NCI-H1048 (cell line): ENCODE data around the gene UNC80.

ENCODE experiments used
- DNase-seq: peaks from one replicate; lab custom pipeline; 2025; lab: John Stamatoyannopoulos, UW

UNC80 gene

DNA sequence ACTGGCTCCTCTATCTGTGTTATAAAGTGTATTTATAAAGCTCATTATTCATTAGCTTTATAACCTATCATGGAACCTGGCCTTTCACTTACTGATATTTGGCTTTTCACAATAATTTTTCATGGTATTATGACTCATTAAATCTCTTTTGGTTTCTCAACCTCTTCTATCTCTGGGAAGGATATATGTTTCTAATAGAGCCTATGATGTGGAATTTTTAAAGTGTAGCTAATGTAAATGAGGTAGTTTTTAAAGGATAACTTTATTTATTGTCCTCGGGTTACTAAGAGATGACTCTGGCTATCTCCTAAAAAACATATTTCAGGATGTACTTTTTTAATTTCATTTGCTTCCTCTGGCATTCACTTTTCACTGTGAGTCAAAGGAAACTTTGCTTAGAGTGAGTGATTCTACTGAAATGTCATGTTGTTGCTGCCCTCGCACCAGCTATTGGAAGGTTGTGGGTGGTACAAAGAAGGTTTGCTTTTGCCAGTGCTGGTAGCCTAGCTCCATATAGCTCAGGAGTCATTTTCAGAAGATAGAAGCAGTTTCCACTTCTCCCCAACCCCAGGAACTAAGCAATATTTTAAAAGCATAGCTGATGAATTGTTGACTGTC lies 145.6 kb downstream of the UNC80 start:
- DNase-seq: no peak

DNA sequence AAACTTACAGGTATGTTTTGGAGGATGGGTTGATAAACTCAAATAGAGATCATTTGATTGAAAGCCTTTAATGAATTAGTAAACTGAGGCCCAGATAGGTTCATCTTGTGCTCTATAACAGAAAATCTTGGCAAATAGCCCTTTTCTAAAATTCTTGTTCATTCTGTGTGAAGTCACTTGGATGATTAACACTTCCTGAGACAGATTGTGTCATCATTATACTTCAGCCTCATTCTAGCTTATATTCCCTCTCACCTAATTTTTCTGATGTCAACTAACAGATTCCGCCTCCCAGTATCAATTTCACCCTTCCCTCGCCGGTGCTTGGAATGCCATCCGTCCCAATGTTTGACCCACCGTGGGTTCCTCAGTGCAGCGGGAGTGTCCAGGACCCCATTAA lies 146.6 kb downstream of the UNC80 start:
- DNase-seq: no peak

DNA sequence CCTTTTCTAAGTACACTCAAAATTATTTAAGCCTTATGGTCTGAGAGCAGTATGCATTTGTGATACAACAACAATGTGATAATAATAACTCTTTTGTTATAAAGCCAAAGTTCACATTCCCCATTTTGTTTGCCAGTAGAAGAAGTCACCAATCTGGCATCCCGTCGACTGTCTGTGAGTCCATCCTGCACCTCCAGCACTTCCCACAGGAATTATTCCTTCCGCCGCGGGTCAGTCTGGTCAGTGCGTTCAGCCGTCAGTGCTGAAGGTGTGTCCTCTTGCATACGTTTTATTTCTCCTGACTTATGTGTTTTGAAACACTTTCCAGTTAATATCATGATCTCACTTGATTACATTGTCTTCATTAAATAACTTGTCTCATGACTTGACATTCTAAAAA lies 150.5 kb downstream of the UNC80 start:
- no peak for DNase-seq

DNA sequence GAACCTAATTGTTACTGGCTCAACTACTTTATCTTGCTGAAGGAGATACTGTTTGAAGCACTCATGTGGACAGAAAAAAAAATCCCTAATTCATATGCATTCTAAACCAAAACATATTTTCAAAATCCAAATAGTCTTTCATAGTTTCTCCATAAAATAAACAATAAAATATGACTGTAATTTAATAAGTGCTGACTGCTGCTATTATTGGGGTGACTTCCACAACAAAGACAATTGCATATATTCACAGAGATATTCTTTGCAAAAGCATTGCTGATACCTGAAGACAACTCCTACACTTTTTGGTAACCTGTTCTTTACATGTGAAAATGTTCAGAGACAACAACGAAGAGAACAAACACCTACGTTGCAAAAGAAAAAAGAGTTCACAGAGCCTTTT lies 157.7 kb downstream of the UNC80 start:
- no peak for DNase-seq

DNA sequence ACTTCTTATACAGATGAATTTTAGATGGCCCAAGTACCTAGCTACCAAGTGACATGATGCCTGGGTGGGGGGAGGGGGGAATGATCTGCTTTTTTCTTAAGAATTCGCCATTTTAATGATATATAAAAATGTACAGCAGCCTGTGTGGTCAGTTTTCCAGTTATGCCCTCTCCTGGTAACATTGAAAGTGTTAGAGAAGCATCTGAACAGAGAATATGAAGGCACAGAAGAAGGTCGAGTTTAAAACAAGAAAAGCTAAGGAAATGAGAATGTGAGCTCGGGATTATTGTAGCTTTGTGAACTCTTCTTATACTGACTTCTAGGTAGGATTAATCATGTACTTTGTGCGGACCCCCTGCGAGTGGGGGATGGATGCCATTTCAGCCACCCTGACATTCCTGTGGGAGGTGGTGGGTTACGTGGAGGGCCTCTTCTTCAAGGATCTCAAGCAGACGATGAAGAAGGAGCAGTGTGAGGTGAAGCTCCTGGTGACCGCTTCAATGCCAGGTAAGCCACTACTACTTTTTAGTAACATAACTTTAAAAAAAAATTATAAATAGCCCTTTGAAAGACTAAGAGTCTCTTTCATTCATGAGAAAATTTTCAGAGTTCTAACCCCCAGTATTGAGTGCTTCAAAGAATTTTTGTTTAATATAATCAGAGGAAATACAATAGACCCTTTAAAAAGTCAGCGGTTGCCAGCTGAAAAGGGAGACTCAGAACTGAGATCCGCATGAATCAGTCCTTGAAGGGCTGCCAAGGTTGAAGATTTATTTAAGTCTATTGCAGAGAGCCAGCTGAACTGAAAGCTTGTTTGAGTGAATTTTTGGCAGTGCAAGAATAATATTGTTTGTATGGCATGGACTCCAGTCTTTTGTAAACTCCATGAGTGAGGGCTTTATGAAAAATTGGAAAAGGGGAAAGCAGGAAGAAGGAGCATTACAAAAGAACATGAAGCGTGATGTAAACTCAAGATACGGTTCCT lies 162.2 kb downstream of the UNC80 start:
- DNase-seq: no peak

DNA sequence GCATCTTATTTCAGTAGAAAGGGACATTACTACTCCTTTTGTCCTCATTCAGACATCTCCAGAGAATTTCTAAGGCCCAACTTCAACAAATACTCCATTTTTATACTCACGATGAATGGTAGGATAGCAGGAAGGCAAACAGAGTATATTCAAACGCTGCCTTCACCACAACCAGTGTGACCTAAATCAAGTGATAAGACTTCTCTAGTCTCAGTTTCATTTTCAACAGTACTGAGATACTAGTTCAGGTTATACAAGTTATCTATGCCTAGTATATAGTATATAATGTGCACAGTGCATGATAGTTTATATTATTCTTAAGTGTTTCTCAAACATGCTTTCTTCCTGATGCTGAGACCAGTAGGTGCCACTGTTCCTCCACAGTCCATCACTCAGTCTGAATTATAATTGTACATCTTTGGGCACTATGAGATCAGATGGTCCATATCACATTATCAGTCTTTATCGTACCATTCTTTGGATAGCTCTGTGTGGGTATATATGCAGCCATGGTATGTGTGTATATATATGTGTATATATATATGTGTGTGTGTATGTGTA lies 164.6 kb downstream of the UNC80 start:
- no peak for DNase-seq

DNA sequence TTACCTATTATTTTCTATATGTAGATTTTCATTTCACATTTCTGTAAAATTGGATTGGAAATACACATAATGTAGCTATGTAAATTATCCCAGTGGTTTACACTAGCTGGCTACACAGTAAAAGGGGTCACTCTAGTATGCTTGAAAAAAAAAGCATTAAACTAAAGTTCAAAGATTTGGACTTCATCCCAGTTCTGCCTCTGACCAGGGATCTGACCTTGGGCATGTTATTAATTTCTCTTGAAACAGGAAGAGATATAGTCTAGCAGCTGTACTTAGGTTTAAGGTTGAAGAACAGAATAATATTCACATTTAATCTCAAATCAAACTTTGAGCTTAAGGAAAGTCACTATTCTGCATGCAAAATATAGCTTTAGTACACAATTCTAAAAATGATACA lies 166.3 kb downstream of the UNC80 start:
- no peak for DNase-seq

DNA sequence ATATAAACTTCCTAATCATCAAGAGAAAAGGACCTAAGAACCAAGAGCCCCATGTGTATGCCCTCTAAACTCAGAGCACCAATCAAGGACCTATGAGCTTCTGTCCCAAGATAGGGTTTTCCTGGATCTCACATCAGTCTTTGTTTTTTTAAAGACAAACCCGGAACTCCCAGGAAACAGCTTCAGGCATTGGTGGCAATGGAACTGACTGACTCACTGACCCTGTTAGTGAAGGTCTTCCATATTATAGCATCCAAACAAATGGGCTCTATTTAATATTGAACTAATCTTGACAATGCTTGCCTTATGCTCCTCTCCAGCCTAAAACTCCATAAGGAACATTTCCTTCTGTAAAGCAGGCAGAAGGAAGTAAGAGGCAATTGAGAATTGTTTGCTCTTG lies 167.3 kb downstream of the UNC80 start:
- DNase-seq: no peak

DNA sequence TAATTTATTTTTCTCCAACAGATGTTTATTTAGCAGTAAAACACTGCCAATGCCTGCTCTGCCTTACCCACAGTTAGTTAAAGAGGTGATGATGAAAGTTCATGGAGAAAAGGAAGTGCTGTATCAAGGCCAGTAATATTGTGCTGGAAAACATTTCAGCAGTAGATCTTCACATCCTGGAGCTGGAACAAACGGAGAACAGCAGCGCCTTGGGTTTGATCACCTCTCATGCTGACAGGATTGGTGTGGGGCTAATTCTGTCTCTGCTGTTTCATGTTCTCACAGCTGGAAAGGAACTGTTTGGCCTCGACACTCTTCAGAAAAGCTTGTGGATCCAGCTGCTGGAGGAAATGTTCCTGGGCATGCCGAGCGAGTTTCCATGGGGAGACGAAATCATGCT lies 169.3 kb downstream of the UNC80 start:
- no peak for DNase-seq

DNA sequence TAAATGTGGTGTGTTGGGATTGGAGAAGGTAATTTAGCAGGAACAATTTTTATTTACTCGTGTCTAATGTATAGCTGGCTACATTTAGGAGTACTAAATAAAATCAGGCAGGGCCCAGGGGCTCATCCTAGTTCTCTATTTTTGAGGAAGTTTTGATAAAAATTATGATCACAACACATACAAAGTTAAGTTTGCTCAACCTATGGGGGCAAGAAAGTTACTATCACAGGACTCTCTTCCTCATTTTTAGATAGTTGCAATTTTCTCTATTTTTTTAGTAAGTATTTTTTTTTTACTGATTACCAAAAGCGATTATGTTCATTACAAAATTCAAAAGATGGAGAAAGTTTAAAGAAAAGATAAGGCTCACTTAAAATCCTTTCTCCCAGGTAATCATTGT lies 170.8 kb downstream of the UNC80 start:
- no peak for DNase-seq

DNA sequence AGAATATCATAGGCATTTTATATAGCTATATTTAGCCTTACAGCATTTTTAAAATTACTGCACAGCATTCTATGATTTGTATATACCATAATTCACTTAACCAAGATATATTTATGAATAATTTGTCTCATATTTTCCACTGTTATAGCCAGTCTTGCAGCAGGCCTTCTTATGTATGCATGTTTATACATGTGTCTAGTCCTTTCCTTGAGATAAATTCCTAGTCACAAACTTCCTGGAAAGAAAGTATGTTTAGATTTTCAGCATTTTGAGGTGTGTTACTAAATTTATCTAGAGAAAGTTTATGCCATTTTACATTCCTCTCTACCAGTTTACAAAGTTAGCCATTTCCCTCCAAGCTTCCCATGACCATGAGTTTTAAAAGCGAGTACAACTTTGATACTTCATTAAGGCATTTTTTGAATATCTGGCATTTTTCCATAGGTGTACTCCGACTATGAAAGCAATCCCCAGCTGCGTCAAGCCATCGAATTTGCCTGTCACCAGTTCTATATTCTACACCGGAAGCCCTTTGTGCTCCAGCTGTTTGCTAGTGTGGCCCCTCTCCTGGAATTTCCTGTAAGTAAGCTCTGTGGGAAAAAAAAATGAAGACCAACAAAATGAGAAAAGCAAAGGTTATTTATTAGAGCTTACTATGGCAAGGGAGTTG lies 171.4 kb downstream of the UNC80 start:
- no peak for DNase-seq

DNA sequence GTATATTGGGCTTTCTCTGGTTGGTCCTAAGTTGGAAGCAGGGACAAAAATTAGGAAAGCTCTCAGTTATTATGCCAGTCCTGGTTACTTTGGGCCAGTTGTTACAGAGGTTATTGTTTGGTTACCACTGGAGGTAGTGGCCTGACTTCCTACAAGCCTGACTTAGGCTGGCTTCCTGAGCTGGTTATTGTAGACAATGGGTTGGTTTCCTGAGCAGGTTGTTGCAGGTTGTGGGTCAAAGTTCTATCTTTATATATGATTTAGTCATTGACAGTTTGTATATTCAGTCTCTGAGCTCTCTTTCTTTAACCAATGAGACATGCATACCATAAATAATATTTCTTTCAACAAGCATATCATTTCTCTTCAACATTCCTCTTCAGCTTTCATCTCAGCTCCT lies 172.1 kb downstream of the UNC80 start:
- no peak for DNase-seq

DNA sequence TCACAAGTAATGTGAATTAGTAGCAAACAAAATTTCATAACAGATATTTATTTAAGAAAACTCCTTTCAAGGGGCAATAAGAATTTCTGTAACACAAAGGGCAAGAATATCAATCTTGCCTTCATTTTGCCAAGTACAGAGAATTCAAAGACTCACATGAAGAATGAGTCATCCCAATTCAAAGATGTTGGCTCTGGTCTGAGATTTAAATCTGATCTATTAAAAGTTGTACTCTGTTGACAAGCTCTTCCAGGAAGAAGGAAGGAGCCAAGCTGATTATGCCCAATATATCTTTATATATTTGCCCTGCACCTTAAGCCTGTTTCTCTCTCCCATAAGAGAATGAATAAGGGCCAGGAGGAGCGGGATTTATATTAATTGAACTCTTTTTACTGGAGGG lies 174.9 kb downstream of the UNC80 start:
- DNase-seq: no peak

DNA sequence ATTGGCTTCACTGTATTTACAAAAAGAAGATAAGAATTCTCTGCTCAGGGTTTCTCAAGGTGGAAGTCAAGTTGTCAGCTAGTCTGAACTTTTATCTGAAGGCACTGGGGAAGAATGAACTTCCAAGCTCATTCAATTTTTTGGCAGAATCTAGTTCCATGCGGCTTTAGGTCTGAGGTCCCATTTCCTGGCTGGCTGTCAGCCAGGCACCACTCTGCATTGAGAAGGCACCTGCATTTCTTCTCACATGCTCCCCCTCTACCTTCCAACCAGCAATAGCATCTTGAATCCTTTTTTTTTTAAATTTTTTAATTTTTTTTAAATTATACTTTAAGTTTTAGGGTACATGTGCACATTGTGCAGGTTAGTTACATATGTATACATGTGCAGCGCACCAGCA lies 184.6 kb downstream of the UNC80 start:
- no peak for DNase-seq

DNA sequence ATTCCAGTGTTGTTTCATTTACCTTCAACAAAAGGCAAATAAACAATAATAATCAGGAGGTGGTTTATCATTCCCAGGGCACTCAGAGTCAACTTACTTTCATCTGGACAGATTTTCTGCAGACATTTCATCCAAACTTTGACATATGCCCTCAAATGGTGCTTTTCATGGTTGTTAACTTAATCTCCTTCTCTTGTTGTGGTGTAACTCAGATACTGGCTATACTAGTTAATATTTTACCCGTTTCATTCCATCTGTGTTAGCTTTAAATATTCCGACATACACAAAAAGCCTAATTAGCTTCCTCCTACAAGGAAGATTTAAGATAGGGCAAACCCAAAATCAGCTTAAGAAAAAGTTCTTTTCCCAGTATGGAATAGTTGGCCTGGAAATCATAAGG lies 186.4 kb downstream of the UNC80 start:
- no peak for DNase-seq

DNA sequence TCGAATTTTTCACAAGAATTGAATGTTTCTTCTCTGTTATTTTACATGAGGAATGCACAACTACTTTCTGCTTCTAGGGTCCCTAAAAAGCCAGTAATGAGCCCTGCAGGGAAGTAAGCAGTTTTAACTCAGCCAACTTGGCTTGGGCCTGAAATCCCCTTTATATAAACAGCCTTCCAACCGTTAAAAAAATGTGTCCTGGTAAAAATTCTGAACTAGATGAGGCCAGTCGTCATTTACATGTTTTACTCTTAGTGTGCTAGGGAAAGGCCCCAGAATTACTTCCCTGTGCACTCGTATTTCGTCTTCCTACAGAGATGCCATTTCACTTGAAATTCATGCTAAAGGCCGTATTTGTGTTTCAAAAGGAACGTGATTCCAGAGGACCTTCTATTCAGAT lies 188.4 kb downstream of the UNC80 start:
- DNase-seq: no peak

DNA sequence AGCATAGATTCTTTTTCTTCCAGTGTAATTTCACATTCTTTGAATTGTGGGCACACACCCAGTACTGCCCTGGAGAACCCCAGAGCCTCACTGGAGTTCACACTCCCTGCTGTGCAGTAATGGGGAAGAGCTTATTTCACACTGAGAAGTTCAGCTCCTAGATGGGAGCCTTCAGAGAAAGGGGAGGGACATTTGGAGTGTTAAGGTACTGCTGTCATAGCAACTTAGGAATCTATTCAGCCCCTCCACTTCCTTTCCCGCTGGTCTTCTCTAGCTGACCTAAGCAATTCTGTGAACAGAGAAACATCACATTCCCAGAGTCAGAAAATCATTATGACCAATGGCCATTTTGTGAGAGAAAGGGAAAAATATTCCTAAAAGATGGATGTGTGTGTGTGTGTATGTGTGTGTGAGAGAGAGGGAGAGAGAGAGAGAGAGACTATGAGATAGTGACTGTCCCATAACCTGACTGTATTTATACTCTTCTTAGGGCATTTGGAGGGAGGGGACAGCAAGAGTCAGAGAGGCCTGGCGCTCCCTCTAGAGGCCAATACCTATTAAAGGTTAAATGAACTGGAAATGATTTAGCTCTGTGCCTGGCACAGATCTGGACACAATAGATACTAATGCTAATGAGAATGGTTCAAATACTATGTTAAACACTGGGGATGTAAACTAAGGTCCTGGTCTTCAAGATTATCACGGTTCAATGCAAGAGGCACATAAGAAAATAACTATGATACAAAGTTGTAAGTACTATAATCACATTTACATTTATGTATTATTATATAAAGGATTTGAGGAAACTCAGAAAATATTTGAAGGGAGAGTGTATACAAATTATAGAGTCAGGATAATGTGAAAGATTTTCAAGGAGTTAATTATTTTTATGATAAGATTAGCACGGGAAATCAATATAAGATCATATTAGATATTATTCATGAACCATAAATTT lies 189.3 kb downstream of the UNC80 start:
- no peak for DNase-seq

DNA sequence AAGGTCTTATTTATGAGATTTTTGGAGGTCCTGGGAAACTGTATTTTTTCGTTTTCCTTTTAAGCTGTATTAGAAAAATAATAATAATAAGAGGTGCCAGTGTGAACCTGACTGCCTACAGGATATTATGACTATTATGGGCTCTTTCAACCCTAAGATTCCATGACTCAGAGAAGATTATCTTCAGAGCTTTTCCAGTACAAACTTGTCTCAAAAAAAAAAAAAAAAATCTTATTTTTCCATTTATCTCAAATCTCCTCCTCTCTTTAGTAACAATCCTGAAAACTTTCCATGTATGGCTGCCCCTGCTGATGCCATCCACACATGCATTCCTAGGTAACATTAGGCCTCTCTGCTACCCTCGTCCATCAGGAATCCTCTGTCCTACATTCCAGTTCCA lies 194.1 kb downstream of the UNC80 start:
- no peak for DNase-seq

DNA sequence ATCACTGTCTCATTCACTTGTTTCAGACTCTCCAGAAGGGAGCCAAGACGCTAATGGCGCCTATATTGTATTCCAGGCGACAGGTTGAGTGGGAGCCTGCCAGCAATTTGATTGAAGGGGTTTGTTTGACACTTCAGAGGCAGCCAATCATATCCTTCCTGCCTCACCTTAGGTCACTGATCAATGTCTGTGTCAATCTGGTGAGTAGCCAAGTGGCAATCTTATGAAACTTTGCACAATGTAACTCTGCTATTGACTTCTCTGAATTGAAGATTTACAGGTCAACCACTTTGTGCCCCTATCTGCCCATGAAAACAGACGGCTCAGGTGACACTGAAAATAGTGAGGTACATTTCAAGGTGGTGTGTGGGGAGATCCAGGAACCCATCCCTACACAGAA lies 198.1 kb downstream of the UNC80 start:
- DNase-seq: no peak

DNA sequence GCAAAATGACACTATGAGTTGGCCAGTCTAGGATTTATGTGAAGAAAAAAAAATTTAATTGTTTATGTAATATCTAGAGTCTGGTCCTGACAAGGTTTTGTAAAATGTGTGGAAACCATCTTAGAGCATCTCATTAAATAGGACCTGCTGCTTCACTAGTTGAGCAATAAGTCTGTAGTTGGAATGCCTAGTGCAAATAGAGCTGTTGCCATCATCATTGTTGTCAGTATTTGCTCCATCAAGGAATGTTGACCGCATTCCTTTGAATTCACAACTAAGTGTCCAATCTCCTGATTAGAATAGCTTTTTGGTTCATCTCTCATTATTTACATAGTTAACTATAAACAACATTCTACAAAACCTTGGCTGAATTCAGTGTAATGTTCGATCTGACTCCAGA lies 198.6 kb downstream of the UNC80 start:
- no peak for DNase-seq

DNA sequence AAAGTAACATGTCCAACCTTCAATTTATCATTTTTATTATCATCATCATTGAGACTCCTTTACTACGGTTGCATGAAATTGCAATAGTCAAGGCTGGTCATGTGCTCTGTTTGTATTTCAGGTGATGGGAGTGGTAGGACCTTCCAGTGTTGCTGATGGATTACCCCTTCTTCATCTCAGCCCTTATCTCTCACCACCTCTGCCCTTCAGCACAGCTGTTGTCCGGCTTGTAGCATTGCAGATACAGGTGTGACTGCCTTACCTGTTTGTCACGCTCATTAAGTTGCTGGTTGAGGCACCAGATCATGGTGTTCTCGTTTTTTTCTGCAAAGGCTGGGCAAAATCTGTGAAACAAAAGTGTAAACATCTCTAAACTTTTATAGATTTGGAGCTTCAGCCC lies 199.1 kb downstream of the UNC80 start:
- no peak for DNase-seq

DNA sequence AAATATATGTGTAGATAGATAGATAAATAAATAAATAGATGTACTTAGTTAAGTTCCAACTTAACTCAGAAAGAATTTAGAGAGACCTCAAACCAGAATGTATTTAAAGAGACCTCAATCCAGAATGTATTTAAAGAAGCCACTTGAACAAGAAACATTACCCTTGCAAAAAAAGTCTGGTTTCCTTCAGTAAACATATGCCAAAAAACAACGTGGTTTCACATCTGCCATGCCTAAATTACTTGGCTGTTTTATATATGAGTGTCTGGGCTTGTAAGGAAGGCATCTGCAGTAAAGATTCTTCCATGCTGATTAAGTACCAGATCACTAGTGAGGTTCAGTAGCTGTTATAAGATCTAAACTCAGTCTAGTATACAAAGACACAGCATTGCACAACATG lies 201.7 kb downstream of the UNC80 start:
- DNase-seq: no peak
